HepG2 (cell line): ENCODE measurements around the gene NR5A2. TPM values are rescaled to one million over a fixed set of nuclear protein-coding genes. Genes with fewer than 3 reads are reported as not detected.

Experiments
- ATAC-seq: fragments of 200-7000 bp; cut with Tn5 transposase; 3 replicates; pipeline ENCODE4 v1.9.1; 2020; ENCODE audit warnings: mild to moderate bottlenecking, moderate library complexity
- BruUV-seq: library from RNA; stranded (reverse); fragments of 400-500 nt; replicated peaks from 2 replicates; lab custom pipeline; 2021; lab: Mats Ljungman, UMichigan
- CTCF ChIA-PET: fragments of 300-600 bp; formaldehyde crosslinking; extraction: SDS; loops from one replicate; lab custom pipeline; 2021; ENCODE audit warnings: low total read pairs, inconsistent platforms, low intra/inter-chr PET ratio; lab: Yijun Ruan, JAX
- POLR2A ChIA-PET: fragments of 350-600 bp; sonication (Branson Sonifier 250); formaldehyde crosslinking; loops from one replicate; lab custom pipeline; 2020; ENCODE audit warnings: antibody characterized with exemption, inconsistent platforms; lab: Yijun Ruan, JAX
- DNase-seq: peaks from one replicate; pipeline ENCODE4 v3.0.0-alpha.2; 2015; ENCODE audit warnings: low spot score
- FAIRE-seq: peaks from 3 replicates; lab custom pipeline; 2011; peaks lifted over from hg19 to GRCh38; lab: Jason Lieb, UNC
- H2AFZ ChIP-seq: one replicate; pipeline ENCODE4 v1.6.1; 2011; ENCODE audit warnings: low read length, inconsistent platforms
- H3K27ac ChIP-seq: fragments of 300-600 bp; 3 replicates; pipeline ENCODE4 v1.8.0; 2011; ENCODE audit warnings: mixed run types, mild to moderate bottlenecking, mixed read lengths, low read length, inconsistent platforms; ENCODE audit not compliant: insufficient read depth; ENCODE audit errors: extremely low read length
- H3K27me3 ChIP-seq, 2 experiments: fragments of 200-600 bp in 1 of 2; 2 replicates in 1 of 2; 3 replicates in 1 of 2; pipeline versions ENCODE4 v1.6.0 to v1.8.0; 2011; ENCODE audit warnings: low read length in 2 of 2, mild to moderate bottlenecking in 2 of 2, moderate library complexity in 2 of 2, inconsistent platforms in 1 of 2; ENCODE audit not compliant: insufficient read depth in 2 of 2, control insufficient read depth in 1 of 2
- H3K36me3 ChIP-seq, 2 experiments: fragments of 200-600 bp in 1 of 2; replicated peaks in 1 of 2; 2 replicates in 1 of 2; 3 replicates in 1 of 2; pipeline versions ENCODE4 v1.5.1 to v1.8.0; 2011; ENCODE audit warnings: low read length in 2 of 2, inconsistent platforms in 1 of 2; ENCODE audit not compliant: insufficient read depth in 2 of 2, control insufficient read depth in 1 of 2
- H3K4me1 ChIP-seq: 2 replicates; pipeline ENCODE4 v1.5.1; 2012; ENCODE audit warnings: low read length, inconsistent platforms; ENCODE audit not compliant: insufficient read depth
- H3K4me2 ChIP-seq: 2 replicates; pipeline ENCODE4 v1.6.0; 2011; ENCODE audit warnings: low read depth, low read length, inconsistent platforms
- H3K4me3 ChIP-seq, 3 experiments: fragments of 200-600 bp in 1 of 3; sonication (generic), shearing (Covaris generic) in 1 of 3; replicated peaks in 1 of 3; 2 replicates each; pipeline ENCODE4 v1.5.1; 2011 to 2016; ENCODE audit warnings: low read length in 3 of 3, inconsistent platforms in 2 of 3, low read depth in 2 of 3, mild to moderate bottlenecking in 2 of 3, control low read depth in 1 of 3, mixed read lengths in 1 of 3; ENCODE audit not compliant: insufficient read depth in 1 of 3
- H3K79me2 ChIP-seq: one replicate; pipeline ENCODE4 v1.6.1; 2011; ENCODE audit warnings: low read length, inconsistent platforms; ENCODE audit not compliant: insufficient read depth
- H3K9ac ChIP-seq: 2 replicates; pipeline ENCODE4 v1.6.0; 2011; ENCODE audit warnings: mild to moderate bottlenecking, low read depth, low read length, inconsistent platforms; ENCODE audit not compliant: insufficient read depth
- H3K9me3 ChIP-seq: 2 replicates; pipeline ENCODE4 v1.5.1; 2012; ENCODE audit warnings: mild to moderate bottlenecking, low read length
- H4K20me1 ChIP-seq: 2 replicates; pipeline ENCODE4 v1.6.0; 2011; ENCODE audit warnings: inconsistent platforms, mild to moderate bottlenecking, low read length, moderate library complexity; ENCODE audit not compliant: insufficient read depth
- CCDC6 ChIP-seq: sonication (generic); formaldehyde crosslinking; IDR thresholded peaks from 2 replicates; pipeline ENCODE4 v1.8.1; 2022; ENCODE audit warnings: mild to moderate bottlenecking, missing genetic modification reagents, moderate library complexity
- KAT2B ChIP-seq: fragments of 150-350 bp; IDR thresholded peaks from 2 replicates; pipeline ENCODE4 v1.6.1; 2014; ENCODE audit warnings: low read depth, low read length, borderline replicate concordance
- KLF9 ChIP-seq: IDR thresholded peaks from 2 replicates; pipeline ENCODE4 v1.6.1; 2016; ENCODE audit warnings: low read depth
- MAFF ChIP-seq: IDR thresholded peaks from 2 replicates; pipeline ENCODE4 v1.6.1; 2011; ENCODE audit warnings: low read depth, low read length, improper control_type of control experiment
- NPAS2 ChIP-seq: sonication (generic); formaldehyde crosslinking; IDR thresholded peaks from 2 replicates; pipeline ENCODE4 v1.8.0; 2022; ENCODE audit warnings: mild to moderate bottlenecking, missing genetic modification reagents, borderline replicate concordance
- SP4 ChIP-seq: sonication (generic); formaldehyde crosslinking; IDR thresholded peaks from 2 replicates; pipeline ENCODE4 v1.8.1; 2023; ENCODE audit warnings: mild to moderate bottlenecking, missing genetic modification reagents
- ZBTB38 ChIP-seq: sonication (generic); formaldehyde crosslinking; IDR thresholded peaks from 2 replicates; pipeline ENCODE4 v1.5.1; 2020; ENCODE audit warnings: mild to moderate bottlenecking, missing genetic modification reagents
- ZNF101 ChIP-seq: sonication (generic); formaldehyde crosslinking; IDR thresholded peaks from 2 replicates; pipeline ENCODE4 v1.4.0; 2020; ENCODE audit warnings: mild to moderate bottlenecking, low read depth, missing genetic modification reagents, borderline replicate concordance
- ZNF34 ChIP-seq: sonication (generic); formaldehyde crosslinking; IDR thresholded peaks from 2 replicates; pipeline ENCODE4 v1.4.0; 2020; ENCODE audit warnings: mild to moderate bottlenecking, missing genetic modification reagents, borderline replicate concordance
- ZNF768 ChIP-seq: sonication (generic); formaldehyde crosslinking; IDR thresholded peaks from 2 replicates; pipeline ENCODE4 v1.4.0; 2020; ENCODE audit warnings: missing genetic modification reagents
- WGBS: methylation state at CpG from one replicate; pipeline ENCODE4 v1.1.6; 2017; ENCODE audit warnings: low lambda C conversion rate; 5-methylcytosine and 5-hydroxymethylcytosine counted together
- in situ Hi-C: cut with HindIII; loops from 2 replicates; pipeline ENCODE4 v1.10.0; 2017; ENCODE audit warnings: low pct_unique_long_range_greater_than_20kb; ENCODE audit not compliant: extremely low pct_ligation_motif_present
- intact Hi-C: fragments of 100-400 bp; cut with micrococcal nuclease; formaldehyde crosslinking; loops from one replicate; pipeline ENCODE4 v1.10.0; 2022; ENCODE audit not compliant: unreplicated experiment
- polyA plus RNA-seq, 8 experiments: library from polyadenylated mRNA; depleted of rRNA in 3 of 8; stranded (reverse) in 7 of 8; unstranded in 1 of 8; fragments of >200 nt; fragmentation: Illumina TruSeq in 4 of 8; extraction: Trizol in 4 of 8; gene quantifications; 2 replicates each; pipeline versions ENCODE4 v1.2.1 to v1.2.3, GENCODE V29; 2011 to 2016; ENCODE audit warnings: low read depth in 4 of 8, missing spikeins in 1 of 8, mixed read lengths in 1 of 8; ENCODE audit not compliant: insufficient read depth in 1 of 8
- total RNA-seq, 5 experiments: library from RNA; depleted of rRNA; stranded (reverse); fragments of >200 nt; fragmentation: Illumina TruSeq; extraction: Trizol; gene quantifications; 2 replicates each; pipeline ENCODE4 v1.2.3, GENCODE V29; 2016; ENCODE audit warnings: low read depth in 1 of 5
- TF ChIP-seq, protein P1 (sequence below): sonication (generic); IDR thresholded peaks from 2 replicates; pipeline ENCODE4 v1.6.1; 2016; ENCODE audit warnings: low read depth, borderline replicate concordance
- TF ChIP-seq, protein P2 (sequence below): sonication (generic); formaldehyde crosslinking; IDR thresholded peaks from 2 replicates; pipeline ENCODE4 v1.5.0; 2020; ENCODE audit warnings: mild to moderate bottlenecking, missing genetic modification reagents, borderline replicate concordance
- TF ChIP-seq, protein P3 (sequence below): sonication (generic); formaldehyde crosslinking; IDR thresholded peaks from 2 replicates; pipeline ENCODE4 v1.8.0; 2022; ENCODE audit warnings: missing genetic modification reagents, mild to moderate bottlenecking, moderate library complexity, borderline replicate concordance

NR5A2 gene
- total and polyA plus RNA-seq, 2 of the 13 experiments (the other 11 are each of a cell fraction or from before 2014, with no cell fraction given): 0.24 to 2.8 TPM

DNA sequence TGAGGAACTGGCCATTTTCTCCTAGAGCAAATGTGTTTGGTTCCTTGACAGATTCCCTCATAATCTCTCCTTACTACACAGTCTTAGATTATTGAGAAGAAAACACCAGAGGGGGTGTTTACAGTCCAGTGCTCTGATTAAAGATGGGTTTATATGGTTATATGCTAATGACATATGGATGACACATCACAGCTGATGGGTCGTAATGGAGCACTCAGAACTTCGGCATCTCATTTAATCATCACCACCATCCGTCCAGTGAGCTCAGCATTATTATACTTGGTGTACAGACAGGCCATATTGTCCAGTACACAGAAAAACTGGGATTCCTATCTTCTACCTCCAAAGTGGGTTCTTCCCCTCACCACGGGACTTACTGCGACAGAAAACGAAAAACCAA, 22.3 kb upstream of the NR5A2 start:
- no peak overlapping the region for H2AFZ ChIP-seq
- H3K4me1 ChIP-seq: no peaks in the 10 kb centered on the region
- H3K4me3 ChIP-seq: no peak overlapping the region
- intact Hi-C loops: no loop called here
- H3K27ac ChIP-seq: no peak overlapping the region
- in situ Hi-C loops: no loop called here
- ATAC-seq: no peak
- no peaks in the 10 kb centered on the region for H3K79me2 ChIP-seq
- DNase-seq: no peak
- no peak overlapping the region for H3K9ac ChIP-seq
- H3K9me3 ChIP-seq: no peaks in the 10 kb centered on the region
- CTCF ChIA-PET: no interaction called here
- no peaks in the 10 kb centered on the region for H3K36me3 ChIP-seq
- no peaks in the 10 kb centered on the region for H4K20me1 ChIP-seq
- H3K4me2 ChIP-seq: no peak overlapping the region
- 87% methylated on average over 6 of the region's 6 CpGs for whole genome bisulfite sequencing
- FAIRE-seq: no peak
- POLR2A ChIA-PET: no interaction called here
- no TSS peak for BruUV-seq
- no peaks in the 10 kb centered on the region for H3K27me3 ChIP-seq
- TF ChIP-seq SP4 (CRISPR knock-in tag) (no peak), ZNF101 (CRISPR knock-in tag) (no peak), KAT2B (no peak), ZBTB38 (CRISPR knock-in tag) (no peak), ZNF34 (CRISPR knock-in tag) (no peak), CCDC6 (CRISPR knock-in tag) (no peak), MAFF (no peak), NPAS2 (CRISPR knock-in tag) (no peak), KLF9 (CRISPR knock-in tag) (no peak), ZNF768 (no peak)
- TF ChIP-seq, protein P1, sequence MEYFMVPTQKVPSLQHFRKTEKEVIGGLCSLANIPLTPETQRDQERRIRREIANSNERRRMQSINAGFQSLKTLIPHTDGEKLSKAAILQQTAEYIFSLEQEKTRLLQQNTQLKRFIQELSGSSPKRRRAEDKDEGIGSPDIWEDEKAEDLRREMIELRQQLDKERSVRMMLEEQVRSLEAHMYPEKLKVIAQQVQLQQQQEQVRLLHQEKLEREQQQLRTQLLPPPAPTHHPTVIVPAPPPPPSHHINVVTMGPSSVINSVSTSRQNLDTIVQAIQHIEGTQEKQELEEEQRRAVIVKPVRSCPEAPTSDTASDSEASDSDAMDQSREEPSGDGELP: no peak
- TF ChIP-seq, protein P2, sequence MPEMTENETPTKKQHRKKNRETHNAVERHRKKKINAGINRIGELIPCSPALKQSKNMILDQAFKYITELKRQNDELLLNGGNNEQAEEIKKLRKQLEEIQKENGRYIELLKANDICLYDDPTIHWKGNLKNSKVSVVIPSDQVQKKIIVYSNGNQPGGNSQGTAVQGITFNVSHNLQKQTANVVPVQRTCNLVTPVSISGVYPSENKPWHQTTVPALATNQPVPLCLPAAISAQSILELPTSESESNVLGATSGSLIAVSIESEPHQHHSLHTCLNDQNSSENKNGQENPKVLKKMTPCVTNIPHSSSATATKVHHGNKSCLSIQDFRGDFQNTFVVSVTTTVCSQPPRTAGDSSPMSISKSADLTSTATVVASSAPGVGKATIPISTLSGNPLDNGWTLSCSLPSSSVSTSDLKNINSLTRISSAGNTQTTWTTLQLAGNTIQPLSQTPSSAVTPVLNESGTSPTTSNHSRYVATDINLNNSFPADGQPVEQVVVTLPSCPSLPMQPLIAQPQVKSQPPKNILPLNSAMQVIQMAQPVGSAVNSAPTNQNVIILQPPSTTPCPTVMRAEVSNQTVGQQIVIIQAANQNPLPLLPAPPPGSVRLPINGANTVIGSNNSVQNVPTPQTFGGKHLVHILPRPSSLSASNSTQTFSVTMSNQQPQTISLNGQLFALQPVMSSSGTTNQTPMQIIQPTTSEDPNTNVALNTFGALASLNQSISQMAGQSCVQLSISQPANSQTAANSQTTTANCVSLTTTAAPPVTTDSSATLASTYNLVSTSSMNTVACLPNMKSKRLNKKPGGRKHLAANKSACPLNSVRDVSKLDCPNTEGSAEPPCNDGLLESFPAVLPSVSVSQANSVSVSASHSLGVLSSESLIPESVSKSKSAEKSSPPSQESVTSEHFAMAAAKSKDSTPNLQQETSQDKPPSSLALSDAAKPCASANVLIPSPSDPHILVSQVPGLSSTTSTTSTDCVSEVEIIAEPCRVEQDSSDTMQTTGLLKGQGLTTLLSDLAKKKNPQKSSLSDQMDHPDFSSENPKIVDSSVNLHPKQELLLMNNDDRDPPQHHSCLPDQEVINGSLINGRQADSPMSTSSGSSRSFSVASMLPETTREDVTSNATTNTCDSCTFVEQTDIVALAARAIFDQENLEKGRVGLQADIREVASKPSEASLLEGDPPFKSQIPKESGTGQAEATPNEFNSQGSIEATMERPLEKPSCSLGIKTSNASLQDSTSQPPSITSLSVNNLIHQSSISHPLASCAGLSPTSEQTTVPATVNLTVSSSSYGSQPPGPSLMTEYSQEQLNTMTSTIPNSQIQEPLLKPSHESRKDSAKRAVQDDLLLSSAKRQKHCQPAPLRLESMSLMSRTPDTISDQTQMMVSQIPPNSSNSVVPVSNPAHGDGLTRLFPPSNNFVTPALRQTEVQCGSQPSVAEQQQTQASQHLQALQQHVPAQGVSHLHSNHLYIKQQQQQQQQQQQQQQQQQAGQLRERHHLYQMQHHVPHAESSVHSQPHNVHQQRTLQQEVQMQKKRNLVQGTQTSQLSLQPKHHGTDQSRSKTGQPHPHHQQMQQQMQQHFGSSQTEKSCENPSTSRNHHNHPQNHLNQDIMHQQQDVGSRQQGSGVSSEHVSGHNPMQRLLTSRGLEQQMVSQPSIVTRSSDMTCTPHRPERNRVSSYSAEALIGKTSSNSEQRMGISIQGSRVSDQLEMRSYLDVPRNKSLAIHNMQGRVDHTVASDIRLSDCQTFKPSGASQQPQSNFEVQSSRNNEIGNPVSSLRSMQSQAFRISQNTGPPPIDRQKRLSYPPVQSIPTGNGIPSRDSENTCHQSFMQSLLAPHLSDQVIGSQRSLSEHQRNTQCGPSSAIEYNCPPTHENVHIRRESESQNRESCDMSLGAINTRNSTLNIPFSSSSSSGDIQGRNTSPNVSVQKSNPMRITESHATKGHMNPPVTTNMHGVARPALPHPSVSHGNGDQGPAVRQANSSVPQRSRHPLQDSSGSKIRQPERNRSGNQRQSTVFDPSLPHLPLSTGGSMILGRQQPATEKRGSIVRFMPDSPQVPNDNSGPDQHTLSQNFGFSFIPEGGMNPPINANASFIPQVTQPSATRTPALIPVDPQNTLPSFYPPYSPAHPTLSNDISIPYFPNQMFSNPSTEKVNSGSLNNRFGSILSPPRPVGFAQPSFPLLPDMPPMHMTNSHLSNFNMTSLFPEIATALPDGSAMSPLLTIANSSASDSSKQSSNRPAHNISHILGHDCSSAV (CRISPR knock-in tag): no peak
- TF ChIP-seq, protein P3, sequence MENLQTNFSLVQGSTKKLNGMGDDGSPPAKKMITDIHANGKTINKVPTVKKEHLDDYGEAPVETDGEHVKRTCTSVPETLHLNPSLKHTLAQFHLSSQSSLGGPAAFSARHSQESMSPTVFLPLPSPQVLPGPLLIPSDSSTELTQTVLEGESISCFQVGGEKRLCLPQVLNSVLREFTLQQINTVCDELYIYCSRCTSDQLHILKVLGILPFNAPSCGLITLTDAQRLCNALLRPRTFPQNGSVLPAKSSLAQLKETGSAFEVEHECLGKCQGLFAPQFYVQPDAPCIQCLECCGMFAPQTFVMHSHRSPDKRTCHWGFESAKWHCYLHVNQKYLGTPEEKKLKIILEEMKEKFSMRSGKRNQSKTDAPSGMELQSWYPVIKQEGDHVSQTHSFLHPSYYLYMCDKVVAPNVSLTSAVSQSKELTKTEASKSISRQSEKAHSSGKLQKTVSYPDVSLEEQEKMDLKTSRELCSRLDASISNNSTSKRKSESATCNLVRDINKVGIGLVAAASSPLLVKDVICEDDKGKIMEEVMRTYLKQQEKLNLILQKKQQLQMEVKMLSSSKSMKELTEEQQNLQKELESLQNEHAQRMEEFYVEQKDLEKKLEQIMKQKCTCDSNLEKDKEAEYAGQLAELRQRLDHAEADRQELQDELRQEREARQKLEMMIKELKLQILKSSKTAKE (CRISPR knock-in tag): no peak
